Liver (tissue), 9 donors: ENCODE data around the gene ABTB2. TPM values are rescaled to one million over a fixed set of nuclear protein-coding genes. Genes with fewer than 3 reads are reported as not detected.

ENCODE experiments used
- DNase-seq: peaks from one replicate; pipeline ENCODE4 v3.0.0-alpha.2; 2017; ENCODE audit warnings: low spot score
- H3K27ac ChIP-seq, 2 donors: one replicate each; pipeline ENCODE4 v1.7.0; 2013; ENCODE audit warnings: inconsistent platforms in 2 of 2, low read length in 2 of 2, control low read depth in 1 of 2, low read depth in 1 of 2, mild to moderate bottlenecking in 1 of 2
- H3K27me3 ChIP-seq, 4 donors: one replicate each; pipeline versions ENCODE4 v1.6.1 to v1.7.0; 2013; ENCODE audit warnings: low read length in 3 of 4, inconsistent platforms in 1 of 4, mild to moderate bottlenecking in 1 of 4, moderate library complexity in 1 of 4; ENCODE audit not compliant: control insufficient read depth in 4 of 4, insufficient read depth in 4 of 4
- H3K36me3 ChIP-seq, 4 donors: one replicate each; pipeline versions ENCODE4 v1.6.1 to v1.7.0; 2013; ENCODE audit warnings: low read length in 3 of 4, mild to moderate bottlenecking in 3 of 4, low read depth in 1 of 4, moderate library complexity in 1 of 4; ENCODE audit not compliant: control insufficient read depth in 4 of 4, insufficient read depth in 3 of 4
- H3K4me1 ChIP-seq, 4 donors: one replicate each; pipeline versions ENCODE4 v1.6.1 to v1.7.0; 2013; ENCODE audit warnings: low read length in 3 of 4, mild to moderate bottlenecking in 3 of 4, moderate library complexity in 1 of 4; ENCODE audit not compliant: control insufficient read depth in 4 of 4, insufficient read depth in 4 of 4
- H3K4me3 ChIP-seq, 3 donors: one replicate each; pipeline versions ENCODE4 v1.6.1 to v1.7.0; 2013; ENCODE audit warnings: low read length in 3 of 3, control low read depth in 1 of 3, low read depth in 1 of 3, mild to moderate bottlenecking in 1 of 3
- H3K9ac ChIP-seq, 2 donors: one replicate each; pipeline ENCODE4 v1.7.0; 2013; ENCODE audit warnings: low read length in 2 of 2, mild to moderate bottlenecking in 2 of 2, moderate library complexity in 2 of 2, control low read depth in 1 of 2, low read depth in 1 of 2
- H3K9me3 ChIP-seq, 4 donors: one replicate each; pipeline versions ENCODE4 v1.6.1 to v1.7.0; 2013; ENCODE audit warnings: low read length in 3 of 4; ENCODE audit not compliant: control insufficient read depth in 4 of 4
- ATF3 ChIP-seq: IDR thresholded peaks from 2 replicates; pipeline ENCODE4 v1.6.1; 2016; ENCODE audit warnings: antibody characterized with exemption
- CTCF ChIP-seq: fragments of 150-350 bp; IDR thresholded peaks from 2 replicates; pipeline ENCODE4 v1.5.1; 2017; ENCODE audit warnings: improper control_type of control experiment, low read depth, low read length; ENCODE audit not compliant: missing input control
- EGR1 ChIP-seq, 2 donors: IDR thresholded peaks; 2 replicates each; pipeline ENCODE4 v1.6.1; 2016 to 2018; ENCODE audit warnings: antibody characterized with exemption in 2 of 2, low read depth in 2 of 2
- FOXA1 ChIP-seq: IDR thresholded peaks from 2 replicates; pipeline ENCODE4 v1.6.1; 2016; ENCODE audit warnings: antibody characterized with exemption
- FOXA2 ChIP-seq: IDR thresholded peaks from 2 replicates; pipeline ENCODE4 v1.6.1; 2016; ENCODE audit warnings: antibody characterized with exemption
- GABPA ChIP-seq, 2 donors: IDR thresholded peaks in 1 of 2; conservative IDR thresholded peaks in 1 of 2; 2 replicates each; pipeline ENCODE4 v1.6.1; 2016; ENCODE audit warnings: antibody characterized with exemption in 2 of 2, mild to moderate bottlenecking in 1 of 2, moderate library complexity in 1 of 2
- HNF4A ChIP-seq, 2 donors: conservative IDR thresholded peaks; 2 replicates each; pipeline ENCODE4 v1.6.1; 2016; ENCODE audit warnings: antibody characterized with exemption in 2 of 2, mild to moderate bottlenecking in 2 of 2
- HNF4G ChIP-seq: IDR thresholded peaks from 2 replicates; pipeline ENCODE4 v1.6.1; 2016; ENCODE audit warnings: antibody characterized with exemption
- JUND ChIP-seq, 2 donors: IDR thresholded peaks; 2 replicates each; pipeline ENCODE4 v1.6.1; 2016; ENCODE audit warnings: antibody characterized with exemption in 2 of 2
- MAX ChIP-seq: IDR thresholded peaks from 2 replicates; pipeline ENCODE4 v1.6.1; 2016; ENCODE audit warnings: antibody characterized with exemption
- NR2F2 ChIP-seq: IDR thresholded peaks from 2 replicates; pipeline ENCODE4 v1.6.1; 2016; ENCODE audit warnings: antibody characterized with exemption
- RAD21 ChIP-seq, 2 donors: IDR thresholded peaks; 2 replicates each; pipeline ENCODE4 v1.6.1; 2016; ENCODE audit warnings: antibody characterized with exemption in 2 of 2, mild to moderate bottlenecking in 2 of 2
- REST ChIP-seq: IDR thresholded peaks from 2 replicates; pipeline ENCODE4 v1.6.1; 2016; ENCODE audit warnings: antibody characterized with exemption, mild to moderate bottlenecking
- RXRA ChIP-seq, 2 donors: IDR thresholded peaks; 2 replicates each; pipeline ENCODE4 v1.6.1; 2017 to 2018; ENCODE audit warnings: antibody characterized with exemption in 2 of 2, mild to moderate bottlenecking in 1 of 2
- TAF1 ChIP-seq: conservative IDR thresholded peaks from 2 replicates; pipeline ENCODE4 v1.6.1; 2016; ENCODE audit warnings: antibody characterized with exemption, mild to moderate bottlenecking
- YY1 ChIP-seq: IDR thresholded peaks from 2 replicates; pipeline ENCODE4 v1.6.1; 2016; ENCODE audit warnings: antibody characterized with exemption, mild to moderate bottlenecking
- ZBTB33 ChIP-seq: IDR thresholded peaks from 2 replicates; pipeline ENCODE4 v1.6.1; 2016; ENCODE audit warnings: antibody characterized with exemption
- WGBS: extraction: QIAGEN DNeasy Blood & Tissue Kit; methylation state at CpG from one replicate; pipeline ENCODE4 v1.1.7; 2013; 5-methylcytosine and 5-hydroxymethylcytosine counted together
- polyA plus RNA-seq, 2 donors: library from polyadenylated mRNA; stranded (reverse) in 1 of 2; unstranded in 1 of 2; fragments of 200-250 nt in 1 of 2; fragments of >200 nt in 1 of 2; fragmentation: Nextera tagmentation in 1 of 2; extraction: Ambion mirVana in 1 of 2; gene quantifications; one replicate each; pipeline versions ENCODE4 v1.2.1 to v1.2.3, GENCODE V29; 2013 to 2015
- total RNA-seq, 2 donors: library from RNA; depleted of rRNA; stranded (reverse); fragments of >200 nt; gene quantifications; one replicate each; pipeline ENCODE4 v1.2.3, GENCODE V29; 2014
- donor health status: healthy.
- donor health status: healthy.
- donor health status: healthy.
- donor health status: healthy.
- donor health status: healthy.

The ABTB2 gene
- total and polyA plus RNA-seq, 4 donors, result 2.4 to 8.9 (median 6.1) TPM

- TF ChIP-seq ZBTB33 (no peak), RXRA (IDR thresholded peaks at IDR 0.05) (no peak), NR2F2 (no peak)
Observed at GRCh38 chr11:34155057-34155756, 202.6 kb downstream of the ABTB2 start (continued).

- WGBS, result 85% methylated on average over 16 of the region's 16 CpGs
- Histone ChIP-seq H3K36me3 (peaks cover 0 to 60% (median 22%) of the 10 kb centered on the region in 4 donors), H3K4me1 (peaks cover 0 to 10% (median 5%) of the 10 kb centered on the region in 4 donors), H3K9me3 (no peaks in the 10 kb centered on the region), H3K9ac (no peak overlapping the region), H3K4me3 (no peak overlapping the region), H3K27me3 (no peaks in the 10 kb centered on the region), H3K27ac (no peak overlapping the region)
- DNase-seq, result no peak
- no peak for TF ChIP-seq ZBTB33
- TF ChIP-seq CTCF, result no peak
- TF ChIP-seq JUND (IDR thresholded peaks at IDR 0.05), result no peak
- TF ChIP-seq EGR1 (IDR thresholded peaks at IDR 0.05; ENCODE audit: low read depth in 2 of 2), result no peak
- TF ChIP-seq NR2F2, result no peak
- no peak for TF ChIP-seq YY1
- TF ChIP-seq GABPA (IDR thresholded peaks at IDR 0.05 in 1 of 2, conservative IDR thresholded peaks at IDR 0.05 in 1 of 2), result no peak
- TF ChIP-seq ATF3, result no peak
- no peak for TF ChIP-seq TAF1
- TF ChIP-seq HNF4G, result no peak
- TF ChIP-seq FOXA2, result no peak
- no peak for TF ChIP-seq MAX
- no peak for TF ChIP-seq REST
- TF ChIP-seq RAD21 (IDR thresholded peaks at IDR 0.05), result no peak
- no peak for TF ChIP-seq HNF4A (conservative IDR thresholded peaks at IDR 0.05)
- no peak for TF ChIP-seq FOXA1
Observed at GRCh38 chr11:34154059-34154875, 203.5 kb downstream of the ABTB2 start.
